Endothelial cell of umbilical vein (primary cell): ENCODE data around the gene DPYSL4. TPM values are rescaled to one million over a fixed set of nuclear protein-coding genes. Genes with fewer than 3 reads are reported as not detected.

Experiments used
- BruUV-seq: library from RNA; stranded (reverse); fragments of 400-500 nt; replicated peaks from 2 replicates; lab custom pipeline; 2021; lab: Mats Ljungman, UMichigan
- CTCF ChIA-PET: fragments of 300-600, 350-600 bp; sonication (Branson Sonifier 250); formaldehyde crosslinking; loops from one replicate; lab custom pipeline; 2021; ENCODE audit warnings: antibody characterized with exemption, inconsistent platforms; lab: Charles Lee
- POLR2A ChIA-PET: fragments of 300-600, 350-600 bp; sonication (Branson Sonifier 250); formaldehyde crosslinking; loops from one replicate; lab custom pipeline; 2021; ENCODE audit warnings: antibody characterized with exemption, inconsistent platforms; lab: Charles Lee
- DNase-seq: peaks from one replicate; pipeline ENCODE4 v3.0.0-alpha.2; 2011; ENCODE audit warnings: low read depth, low spot score
- FAIRE-seq: peaks from 2 replicates; lab custom pipeline; 2011; peaks lifted over from hg19 to GRCh38; lab: Jason Lieb, UNC
- H2AFZ ChIP-seq: 2 replicates; pipeline ENCODE4 v1.6.0; 2012; ENCODE audit warnings: low read depth, low read length, control low read depth, inconsistent platforms
- H3K27ac ChIP-seq: 2 replicates; pipeline ENCODE4 v1.5.1; 2011; ENCODE audit warnings: low read depth, mild to moderate bottlenecking, control low read depth, low read length, moderate library complexity; ENCODE audit not compliant: insufficient read depth
- H3K27me3 ChIP-seq, 2 experiments: 2 replicates each; pipeline versions ENCODE4 v1.6.0 to v1.6.1; 2011; ENCODE audit warnings: low read length in 2 of 2, mixed read lengths in 1 of 2; ENCODE audit not compliant: control insufficient read depth in 2 of 2, insufficient read depth in 2 of 2
- H3K36me3 ChIP-seq, 2 experiments: 2 replicates in 1 of 2; 3 replicates in 1 of 2; pipeline ENCODE4 v1.5.1; 2011; ENCODE audit warnings: low read length in 2 of 2, mild to moderate bottlenecking in 1 of 2, moderate library complexity in 1 of 2; ENCODE audit not compliant: control insufficient read depth in 2 of 2, insufficient read depth in 2 of 2; ENCODE audit errors: extremely low read depth in 1 of 2
- H3K4me1 ChIP-seq: 3 replicates; pipeline ENCODE4 v1.5.1; 2011; ENCODE audit warnings: mild to moderate bottlenecking, low read length; ENCODE audit not compliant: control insufficient read depth, insufficient read depth; ENCODE audit errors: extremely low read depth
- H3K4me2 ChIP-seq: 2 replicates; pipeline ENCODE4 v1.6.1; 2011; ENCODE audit warnings: low read length, control low read depth, mixed read lengths; ENCODE audit not compliant: insufficient read depth
- H3K4me3 ChIP-seq, 3 experiments: fragments of 200-600 bp in 1 of 3; sonication (generic), shearing (Covaris generic) in 1 of 3; replicated peaks in 1 of 3; 2 replicates each; pipeline ENCODE4 v1.5.1; 2011 to 2016; ENCODE audit warnings: control low read depth in 3 of 3, low read length in 3 of 3, mild to moderate bottlenecking in 2 of 3, inconsistent platforms in 1 of 3, low read depth in 1 of 3, moderate library complexity in 1 of 3; ENCODE audit not compliant: insufficient read depth in 1 of 3
- H3K79me2 ChIP-seq: 2 replicates; pipeline ENCODE4 v1.6.0; 2012; ENCODE audit warnings: low read length, inconsistent platforms; ENCODE audit not compliant: control insufficient read depth, insufficient read depth
- H3K9ac ChIP-seq: replicated peaks from 2 replicates; pipeline ENCODE3; 2011; ENCODE audit warnings: low read length, control low read depth; ENCODE audit not compliant: insufficient read depth; ENCODE audit errors: extremely low read depth
- H3K9me1 ChIP-seq: replicated peaks from 3 replicates; pipeline ENCODE4 v1.6.0; 2011; ENCODE audit warnings: mild to moderate bottlenecking, low read length; ENCODE audit not compliant: control insufficient read depth, insufficient read depth; ENCODE audit errors: extremely low read depth
- H3K9me3 ChIP-seq: replicated peaks from 2 replicates; pipeline ENCODE4 v1.5.1; 2012; ENCODE audit warnings: low read length, inconsistent platforms; ENCODE audit not compliant: control insufficient read depth, insufficient read depth
- H4K20me1 ChIP-seq: replicated peaks from 2 replicates; pipeline ENCODE3; 2011; ENCODE audit warnings: mild to moderate bottlenecking, low read length; ENCODE audit not compliant: control insufficient read depth, insufficient read depth; ENCODE audit errors: extremely low read depth
- EZH2 ChIP-seq: IDR thresholded peaks from 2 replicates; pipeline ENCODE4 v1.6.1; 2012; ENCODE audit warnings: borderline replicate concordance, low read depth, mild to moderate bottlenecking, moderate library complexity, low read length, inconsistent platforms; ENCODE audit not compliant: severe bottlenecking
- FOS ChIP-seq: IDR thresholded peaks from 2 replicates; pipeline ENCODE4 v1.6.1; 2011; ENCODE audit warnings: mild to moderate bottlenecking, low read length, moderate library complexity, borderline replicate concordance; ENCODE audit not compliant: insufficient read depth
- GATA2 ChIP-seq: IDR thresholded peaks from 2 replicates; pipeline ENCODE4 v1.7.0; 2011; ENCODE audit warnings: low read depth, mild to moderate bottlenecking, moderate library complexity, mixed read lengths, low read length; ENCODE audit not compliant: insufficient read length, insufficient read depth
- JUN ChIP-seq: IDR thresholded peaks from 2 replicates; pipeline ENCODE4 v1.6.1; 2011; ENCODE audit warnings: borderline replicate concordance, low read depth; ENCODE audit not compliant: insufficient read length, insufficient read depth
- MYC ChIP-seq: IDR thresholded peaks from one replicate; pipeline ENCODE4 v1.6.1; 2011; ENCODE audit warnings: mild to moderate bottlenecking, low read depth, low read length
- POLR2A ChIP-seq: IDR thresholded peaks from 2 replicates; pipeline ENCODE4 v1.6.1; 2012; ENCODE audit warnings: low read depth, mild to moderate bottlenecking, control low read depth, low read length
- POLR2AphosphoS5 ChIP-seq: IDR thresholded peaks from 2 replicates; pipeline ENCODE4 v1.6.1; 2012; ENCODE audit warnings: low read depth, mild to moderate bottlenecking, control low read depth, low read length, moderate library complexity; ENCODE audit not compliant: insufficient read depth
- dilution Hi-C: fragments of 300-500 bp; cut with MboI; formaldehyde crosslinking; loops from one replicate; pipeline ENCODE4 v1.15.0; 2019; ENCODE audit warnings: low sequenced_read_pairs; ENCODE audit not compliant: extremely low pct_ligation_motif_present
- intact Hi-C: fragments of 100-400 bp; cut with micrococcal nuclease; formaldehyde crosslinking; loops from one replicate; pipeline ENCODE4 v1.10.0; 2022
- polyA plus RNA-seq, 4 experiments: library from polyadenylated mRNA; depleted of rRNA in 3 of 4; stranded (reverse) in 3 of 4; unstranded in 1 of 4; fragments of >200 nt; gene quantifications; 2 replicates each; pipeline versions ENCODE4 v1.2.1 to v1.2.3, GENCODE V29; 2011 to 2012; ENCODE audit warnings: missing spikeins in 1 of 4
- total RNA-seq: library from RNA; stranded (reverse); gene quantifications from 2 replicates; pipeline ENCODE4 v1.2.3, GENCODE V29; 2021
- TF ChIP-seq, protein P1 (sequence below), 2 donors: IDR thresholded peaks; 1 replicate in 1 of 2; 2 replicates in 1 of 2; pipeline ENCODE4 v1.5.1; 2011; ENCODE audit warnings: low read length in 2 of 2, mild to moderate bottlenecking in 2 of 2, moderate library complexity in 2 of 2, control low read depth in 1 of 2, inconsistent platforms in 1 of 2, low read depth in 1 of 2; ENCODE audit not compliant: insufficient read depth in 1 of 2; ENCODE audit errors: extremely low read depth in 1 of 2
- TF ChIP-seq, protein P2 (sequence below): IDR thresholded peaks from 2 replicates; pipeline ENCODE4 v1.6.1; 2011; ENCODE audit not compliant: insufficient read depth, insufficient read length

Gene DPYSL4
- total and polyA plus RNA-seq, 2 donors (not counting 3 experiments of a cell fraction or from before 2014, with no cell fraction given), result 27.1 to 60.0 TPM

DNA sequence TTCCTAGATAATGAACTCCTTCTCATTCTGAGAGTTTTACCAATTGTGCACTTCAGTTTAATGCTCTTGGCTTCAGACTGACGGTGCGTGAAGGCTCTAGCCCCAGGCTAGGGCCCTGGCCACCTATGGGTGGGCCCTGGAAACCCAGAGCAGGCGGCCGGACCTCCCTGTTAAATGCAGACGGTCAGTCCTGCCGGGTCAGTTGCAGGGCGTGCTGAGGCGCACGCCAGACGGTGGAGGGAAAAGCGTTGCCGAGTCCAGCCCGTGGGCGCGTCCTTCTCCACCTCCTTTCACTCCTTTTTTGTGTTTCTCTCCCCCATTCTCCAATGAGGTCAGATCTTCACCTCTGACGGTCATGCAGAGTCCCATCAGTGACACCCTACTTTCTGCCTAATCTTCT is 2.3 kb downstream of the DPYSL4 start:
- no peaks in the 10 kb centered on the region for H4K20me1 ChIP-seq
- dilution Hi-C loops (no loop called here), intact Hi-C loops (no loop called here)
- H3K4me1 ChIP-seq, result no peaks in the 10 kb centered on the region
- no peaks in the 10 kb centered on the region for H3K9me3 ChIP-seq
- no peak overlapping the region for H3K27ac ChIP-seq
- BruUV-seq, result TSS peak; percentile 5
- no peak for DNase-seq
- FAIRE-seq, result no peak
- no peaks in the 10 kb centered on the region for H3K79me2 ChIP-seq
- ChIA-PET POLR2A (no interaction called here), CTCF (no interaction called here)
- H3K36me3 ChIP-seq, result no peaks in the 10 kb centered on the region
- TF ChIP-seq POLR2AphosphoS5 (no peak), FOS (no peak), EZH2 (no peak), JUN (no peak), POLR2A (no peak), GATA2 (no peak), MYC (no peak)
- TF ChIP-seq, protein P1, sequence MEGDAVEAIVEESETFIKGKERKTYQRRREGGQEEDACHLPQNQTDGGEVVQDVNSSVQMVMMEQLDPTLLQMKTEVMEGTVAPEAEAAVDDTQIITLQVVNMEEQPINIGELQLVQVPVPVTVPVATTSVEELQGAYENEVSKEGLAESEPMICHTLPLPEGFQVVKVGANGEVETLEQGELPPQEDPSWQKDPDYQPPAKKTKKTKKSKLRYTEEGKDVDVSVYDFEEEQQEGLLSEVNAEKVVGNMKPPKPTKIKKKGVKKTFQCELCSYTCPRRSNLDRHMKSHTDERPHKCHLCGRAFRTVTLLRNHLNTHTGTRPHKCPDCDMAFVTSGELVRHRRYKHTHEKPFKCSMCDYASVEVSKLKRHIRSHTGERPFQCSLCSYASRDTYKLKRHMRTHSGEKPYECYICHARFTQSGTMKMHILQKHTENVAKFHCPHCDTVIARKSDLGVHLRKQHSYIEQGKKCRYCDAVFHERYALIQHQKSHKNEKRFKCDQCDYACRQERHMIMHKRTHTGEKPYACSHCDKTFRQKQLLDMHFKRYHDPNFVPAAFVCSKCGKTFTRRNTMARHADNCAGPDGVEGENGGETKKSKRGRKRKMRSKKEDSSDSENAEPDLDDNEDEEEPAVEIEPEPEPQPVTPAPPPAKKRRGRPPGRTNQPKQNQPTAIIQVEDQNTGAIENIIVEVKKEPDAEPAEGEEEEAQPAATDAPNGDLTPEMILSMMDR (IDR thresholded peaks at IDR 0.05; ENCODE audit: extremely low read depth in 1 of 2, insufficient read depth in 1 of 2, low read depth in 1 of 2, low read length in 2 of 2), result no peak
- TF ChIP-seq, protein P2, sequence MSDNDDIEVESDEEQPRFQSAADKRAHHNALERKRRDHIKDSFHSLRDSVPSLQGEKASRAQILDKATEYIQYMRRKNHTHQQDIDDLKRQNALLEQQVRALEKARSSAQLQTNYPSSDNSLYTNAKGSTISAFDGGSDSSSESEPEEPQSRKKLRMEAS, result no peak
- no peaks in the 10 kb centered on the region for H3K9me1 ChIP-seq
- H3K9ac ChIP-seq, result no peak overlapping the region
- H3K4me2 ChIP-seq, result no peak overlapping the region
- peaks cover 9 to 15% of the 10 kb centered on the region in 2 experiments for H3K27me3 ChIP-seq
- no peak overlapping the region for H3K4me3 ChIP-seq
- H2AFZ ChIP-seq, result no peak overlapping the region
